Stomach (tissue), 9 donors: ENCODE results near the gene RRP36. TPM values are rescaled to one million over a fixed set of nuclear protein-coding genes. Genes with fewer than 3 reads are reported as not detected.

ENCODE experiments used
- DNase-seq, 2 donors: peaks; one replicate each; pipeline versions ENCODE4 v3.0.0 to v3.0.0-alpha.2; 2013 to 2019
- H3K27ac ChIP-seq, 5 donors: fragments of 200-600 bp in 4 of 5; sonication (generic) in 4 of 5; one replicate each; pipeline ENCODE4 v1.5.1; 2013 to 2019; ENCODE audit warnings: mild to moderate bottlenecking in 1 of 5, moderate library complexity in 1 of 5
- H3K27me3 ChIP-seq, 3 donors: fragments of 200-600 bp; sonication (generic); one replicate each; pipeline ENCODE4 v1.5.1; 2017 to 2019; ENCODE audit warnings: mixed run types in 1 of 3
- H3K36me3 ChIP-seq, 4 donors: fragments of 200-600 bp; sonication (generic); 1 replicate in 3 of 4; 2 replicates in 1 of 4; pipeline ENCODE4 v1.5.1; 2016 to 2019
- H3K4me1 ChIP-seq, 4 donors: fragments of 200-600 bp; sonication (generic); one replicate each; pipeline ENCODE4 v1.5.1; 2016 to 2019
- H3K4me3 ChIP-seq, 4 donors: fragments of 200-600 bp; sonication (generic) in 3 of 4; one replicate each; pipeline ENCODE4 v1.5.1; 2016 to 2019; ENCODE audit warnings: mild to moderate bottlenecking in 1 of 4
- H3K9me3 ChIP-seq, 4 donors: fragments of 200-600 bp; sonication (generic); one replicate each; pipeline ENCODE4 v1.5.1; 2016 to 2019
- EP300 ChIP-seq: sonication (generic); formaldehyde crosslinking; IDR thresholded peaks from one replicate; pipeline ENCODE4 v1.6.1; 2017; ENCODE audit warnings: antibody characterized with exemption
- POLR2A ChIP-seq, 4 donors: fragments of 450-650 bp; IDR thresholded peaks; one replicate each; pipeline ENCODE4 v1.6.1; 2016; ENCODE audit warnings: antibody characterized with exemption in 4 of 4, control low read depth in 2 of 4, mild to moderate bottlenecking in 1 of 4, moderate library complexity in 1 of 4
- POLR2AphosphoS5 ChIP-seq, 3 donors: sonication (generic); formaldehyde crosslinking; IDR thresholded peaks; one replicate each; pipeline ENCODE4 v1.6.1; 2016; ENCODE audit warnings: antibody characterized with exemption in 3 of 3
- WGBS, 5 donors: extraction: QIAGEN DNeasy Blood & Tissue Kit in 3 of 5; methylation state at CpG; one replicate each; pipeline versions ENCODE4 v1.1.5 to v1.1.7; 2013 to 2018; 5-methylcytosine and 5-hydroxymethylcytosine counted together
- intact Hi-C: fragments of 100-400 bp; cut with DNase I; formaldehyde crosslinking; loops from one replicate; pipeline ENCODE4 v1.15.1; 2023; ENCODE audit warnings: low total_unique reads
- polyA plus RNA-seq, 3 donors: library from polyadenylated mRNA; stranded (reverse); fragments of 200-250 nt; gene quantifications; one replicate each; pipeline ENCODE4 v1.2.3, GENCODE V29; 2013
- total RNA-seq, 5 donors: library from RNA; depleted of rRNA; stranded (reverse); fragments of >200 nt; gene quantifications; one replicate each; pipeline versions ENCODE4 v1.1.0 to v1.2.3, GENCODE V29; 2014 to 2016
- TF ChIP-seq, protein P1 (sequence below), 7 experiments: fragments of 450-650 bp in 4 of 7; fragments of 200-600 bp in 3 of 7; sonication (generic) in 3 of 7; IDR thresholded peaks; one replicate each; pipeline ENCODE4 v1.5.1; 2016 to 2019; ENCODE audit warnings: antibody characterized with exemption in 7 of 7, control low read depth in 2 of 7, mild to moderate bottlenecking in 1 of 7
- donor health status: healthy with polysubstance abuse.
- donor health status: Bipolar disorder and iron deficiency.
- donor health status: healthy.

Gene RRP36
- total and polyA plus RNA-seq, 8 donors, result 3.5 to 61.1 (median 38.3) TPM

DNA sequence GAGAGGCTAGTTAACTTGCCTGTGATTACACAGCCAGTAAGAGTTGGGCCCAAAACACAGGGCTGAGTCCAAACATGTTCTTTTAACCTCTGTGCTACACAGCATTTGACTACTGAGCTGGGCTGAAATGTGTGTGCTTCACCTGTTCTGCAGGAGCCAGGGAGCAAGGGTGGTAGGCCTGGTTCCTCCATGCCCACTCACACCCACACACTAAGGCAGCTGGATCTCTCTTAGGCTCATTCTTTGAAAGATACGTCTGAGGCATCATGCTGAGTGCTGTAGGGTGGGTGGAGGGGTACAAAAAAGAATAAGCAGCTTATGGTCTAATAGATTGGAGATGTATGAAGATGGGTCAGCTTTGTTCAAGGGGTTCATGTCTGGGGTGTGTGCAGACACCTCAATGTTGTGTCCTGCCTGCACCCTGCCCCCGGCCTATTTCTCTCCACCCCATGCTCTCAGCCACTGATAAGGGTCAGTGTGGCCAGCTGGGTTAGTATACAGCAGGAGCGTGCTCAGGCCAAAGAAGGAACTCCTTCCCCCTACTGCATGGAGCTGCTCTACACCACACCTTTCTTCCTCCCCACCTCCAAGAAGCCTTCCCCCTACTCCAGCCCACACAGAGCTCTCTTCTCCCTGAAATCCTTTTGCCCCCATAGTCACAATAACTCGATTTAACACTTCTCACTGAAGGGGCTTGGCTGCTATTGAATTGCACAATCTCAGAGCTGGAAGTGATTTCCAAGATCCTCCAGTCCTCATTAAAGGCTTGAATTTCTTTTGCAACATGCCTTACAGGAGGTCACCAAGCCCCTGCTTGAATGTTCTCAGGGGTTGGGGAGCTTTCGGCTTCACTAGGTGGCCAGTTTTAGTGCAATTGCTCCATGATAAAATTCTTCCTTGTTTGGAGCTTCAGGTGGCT, 33.6 kb upstream of the RRP36 start:
- Histone ChIP-seq H3K9me3 (no peaks in the 10 kb centered on the region), H3K4me3 (no peak overlapping the region), H3K27ac (peak overlapping the region in 1 of 5 donors; percentile 16), H3K36me3 (peaks cover 15 to 39% (median 34%) of the 10 kb centered on the region in 4 donors), H3K4me1 (peaks cover 32 to 53% (median 46%) of the 10 kb centered on the region in 4 donors), H3K27me3 (no peaks in the 10 kb centered on the region)
- 49 to 71% (median 66%) methylated on average over 5 of the region's 5 CpGs for WGBS, 5 donors
- TF ChIP-seq EP300, result no peak
- TF ChIP-seq POLR2A (IDR thresholded peaks at IDR 0.05), result no peak
- TF ChIP-seq, protein P1, sequence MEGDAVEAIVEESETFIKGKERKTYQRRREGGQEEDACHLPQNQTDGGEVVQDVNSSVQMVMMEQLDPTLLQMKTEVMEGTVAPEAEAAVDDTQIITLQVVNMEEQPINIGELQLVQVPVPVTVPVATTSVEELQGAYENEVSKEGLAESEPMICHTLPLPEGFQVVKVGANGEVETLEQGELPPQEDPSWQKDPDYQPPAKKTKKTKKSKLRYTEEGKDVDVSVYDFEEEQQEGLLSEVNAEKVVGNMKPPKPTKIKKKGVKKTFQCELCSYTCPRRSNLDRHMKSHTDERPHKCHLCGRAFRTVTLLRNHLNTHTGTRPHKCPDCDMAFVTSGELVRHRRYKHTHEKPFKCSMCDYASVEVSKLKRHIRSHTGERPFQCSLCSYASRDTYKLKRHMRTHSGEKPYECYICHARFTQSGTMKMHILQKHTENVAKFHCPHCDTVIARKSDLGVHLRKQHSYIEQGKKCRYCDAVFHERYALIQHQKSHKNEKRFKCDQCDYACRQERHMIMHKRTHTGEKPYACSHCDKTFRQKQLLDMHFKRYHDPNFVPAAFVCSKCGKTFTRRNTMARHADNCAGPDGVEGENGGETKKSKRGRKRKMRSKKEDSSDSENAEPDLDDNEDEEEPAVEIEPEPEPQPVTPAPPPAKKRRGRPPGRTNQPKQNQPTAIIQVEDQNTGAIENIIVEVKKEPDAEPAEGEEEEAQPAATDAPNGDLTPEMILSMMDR (IDR thresholded peaks at IDR 0.05), result no peak
- no peak for TF ChIP-seq POLR2AphosphoS5 (IDR thresholded peaks at IDR 0.05)
- no peak for DNase-seq
- intact Hi-C loops, result no loop called here

DNA sequence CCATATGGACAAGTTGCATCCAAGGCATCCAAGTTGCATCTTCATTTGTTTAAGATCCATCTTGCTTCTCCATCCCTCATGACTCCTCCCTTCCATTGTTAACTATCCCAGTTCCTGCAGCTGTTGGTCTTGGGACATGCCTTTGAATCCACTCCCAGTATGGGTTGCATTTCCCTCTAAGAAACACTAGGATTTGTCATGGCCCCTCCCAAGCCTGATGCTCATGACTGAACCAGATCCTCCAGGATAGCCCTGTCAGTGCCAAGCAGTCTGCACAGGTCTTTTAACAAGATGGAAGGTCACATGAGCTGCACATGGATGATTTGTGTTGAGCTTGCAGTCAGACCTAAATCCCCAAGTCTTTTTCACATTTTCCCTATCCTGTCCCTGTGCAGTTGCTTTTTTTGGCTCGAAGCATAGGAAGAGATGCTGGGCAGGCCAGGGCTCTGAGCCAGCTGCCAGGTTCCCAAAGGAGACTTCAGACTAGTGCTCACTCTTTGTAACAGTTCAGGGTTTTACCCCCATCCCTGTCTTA, 32.9 kb upstream of the RRP36 start:
- no peaks in the 10 kb centered on the region for H3K9me3 ChIP-seq
- intact Hi-C loops, result no loop called here
- H3K4me3 ChIP-seq, result no peak overlapping the region
- TF ChIP-seq, protein P1 (IDR thresholded peaks at IDR 0.05), result no peak
- TF ChIP-seq POLR2AphosphoS5 (IDR thresholded peaks at IDR 0.05), result no peak
- TF ChIP-seq EP300, result no peak
- TF ChIP-seq POLR2A (IDR thresholded peaks at IDR 0.05), result no peak
- peaks cover 32 to 49% (median 41%) of the 10 kb centered on the region in 4 donors for H3K4me1 ChIP-seq
- DNase-seq, result no peak
- H3K27me3 ChIP-seq, result no peaks in the 10 kb centered on the region
- H3K36me3 ChIP-seq, result peaks cover 15 to 46% (median 36%) of the 10 kb centered on the region in 4 donors
- no peak overlapping the region for H3K27ac ChIP-seq
- WGBS, 5 donors, result 48 to 78% (median 60%) methylated on average over 1 of the region's 1 CpG

DNA sequence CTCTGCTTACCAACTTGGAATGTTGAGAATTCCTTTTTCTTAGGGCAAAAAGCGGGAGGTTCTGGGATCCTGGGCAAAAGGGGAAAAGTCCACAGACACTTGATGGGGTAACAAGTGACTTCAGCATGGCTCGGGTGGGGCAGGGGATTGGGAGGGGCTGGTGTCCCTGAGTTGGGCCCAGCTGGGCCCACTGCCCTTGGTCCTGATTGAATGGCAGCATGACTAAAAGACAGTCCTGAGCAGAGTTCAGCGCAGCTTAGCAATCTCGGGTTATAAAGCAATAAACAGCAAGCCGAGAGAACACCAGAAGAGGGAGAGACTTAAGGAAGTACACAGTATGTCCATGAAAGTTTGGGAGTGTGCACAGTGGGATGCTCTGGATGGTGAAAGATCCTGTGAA, 31.5 kb upstream of the RRP36 start:
- intact Hi-C loops, result no loop called here
- Histone ChIP-seq H3K9me3 (no peaks in the 10 kb centered on the region), H3K36me3 (peaks cover 15 to 50% (median 42%) of the 10 kb centered on the region in 4 donors), H3K27me3 (no peaks in the 10 kb centered on the region), H3K4me3 (no peak overlapping the region), H3K4me1 (peaks cover 31 to 43% (median 35%) of the 10 kb centered on the region in 4 donors), H3K27ac (no peak overlapping the region)
- TF ChIP-seq, protein P1 (IDR thresholded peaks at IDR 0.05), result no peak
- TF ChIP-seq POLR2AphosphoS5 (IDR thresholded peaks at IDR 0.05) (no peak), POLR2A (IDR thresholded peaks at IDR 0.05) (no peak), EP300 (no peak)
- 86 to 95% (median 93%) methylated on average over 5 of the region's 5 CpGs for WGBS, 5 donors
- DNase-seq, result no peak

DNA sequence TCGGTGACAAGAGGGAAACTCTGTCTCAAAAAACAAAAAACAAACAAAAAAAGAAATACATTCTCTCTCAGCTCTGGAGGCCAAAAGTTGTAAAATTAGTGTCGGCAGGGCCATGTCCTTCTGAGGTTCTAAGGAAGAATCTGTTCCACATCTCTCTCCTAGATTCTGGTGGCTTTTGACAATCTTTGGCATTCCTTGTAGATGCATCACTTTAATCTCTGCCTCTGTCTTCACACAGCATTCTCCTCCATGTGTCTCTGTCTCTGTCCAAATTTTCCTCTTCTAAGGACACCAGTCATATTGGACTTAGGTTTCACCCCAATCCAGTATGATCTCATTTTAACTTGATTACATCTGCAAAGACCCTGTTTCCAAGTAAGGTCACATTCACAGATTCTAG, 28.0 kb upstream of the RRP36 start:
- Histone ChIP-seq H3K27ac (no peak overlapping the region), H3K4me1 (peaks cover 0 to 20% (median 4%) of the 10 kb centered on the region in 4 donors), H3K4me3 (no peak overlapping the region), H3K36me3 (peaks cover 15 to 50% (median 45%) of the 10 kb centered on the region in 4 donors), H3K9me3 (no peaks in the 10 kb centered on the region), H3K27me3 (no peaks in the 10 kb centered on the region)
- no peak for TF ChIP-seq POLR2AphosphoS5 (IDR thresholded peaks at IDR 0.05)
- no peak for TF ChIP-seq POLR2A (IDR thresholded peaks at IDR 0.05)
- no peak for TF ChIP-seq EP300
- TF ChIP-seq, protein P1 (IDR thresholded peaks at IDR 0.05), result no peak
- intact Hi-C loops, result no loop called here
- DNase-seq, result no peak
- 90 to 95% (median 93%) methylated on average over 2 of the region's 2 CpGs for WGBS, 5 donors
